Trophoblast cell (in vitro differentiated cells and primary cell): ENCODE results near the gene BFSP2.
"Not testable (repeated sequence)": the region's sequence is repeated elsewhere in the genome, so short reads cannot be mapped to it uniquely, and the experiment has no call there.

ENCODE experiments used
- DNase-seq, 2 donors: peaks; one replicate each; pipeline ENCODE4 v3.0.0-alpha.2; 2016
- H2AFZ ChIP-seq: 2 replicates; pipeline ENCODE4 v1.6.1; 2013; ENCODE audit warnings: low read length, moderate library complexity, mild to moderate bottlenecking; ENCODE audit not compliant: insufficient read depth, poor library complexity
- H2AK5ac ChIP-seq: 2 replicates; pipeline ENCODE4 v1.6.1; 2013; ENCODE audit warnings: mild to moderate bottlenecking, low read length
- H2BK120ac ChIP-seq: 2 replicates; pipeline ENCODE4 v1.6.1; 2013; ENCODE audit warnings: low read length, mild to moderate bottlenecking, moderate library complexity; ENCODE audit not compliant: insufficient read depth, poor library complexity
- H2BK12ac ChIP-seq: 2 replicates; pipeline ENCODE4 v1.6.1; 2013; ENCODE audit warnings: mild to moderate bottlenecking, low read length, moderate library complexity
- H2BK5ac ChIP-seq: 2 replicates; pipeline ENCODE4 v1.6.1; 2013; ENCODE audit warnings: low read length, low read depth, moderate library complexity, mild to moderate bottlenecking; ENCODE audit not compliant: poor library complexity
- H3K14ac ChIP-seq: 2 replicates; pipeline ENCODE4 v1.6.1; 2013; ENCODE audit warnings: mild to moderate bottlenecking, low read length
- H3K18ac ChIP-seq: 2 replicates; pipeline ENCODE4 v1.6.1; 2013; ENCODE audit warnings: mild to moderate bottlenecking, low read length
- H3K23ac ChIP-seq: 2 replicates; pipeline ENCODE4 v1.6.1; 2013; ENCODE audit warnings: low read length
- H3K27ac ChIP-seq: 2 replicates; pipeline ENCODE4 v1.5.1; 2013; ENCODE audit warnings: low read depth, mild to moderate bottlenecking, inconsistent platforms, low read length, moderate library complexity
- H3K27me3 ChIP-seq: 2 replicates; pipeline ENCODE4 v1.6.1; 2013; ENCODE audit warnings: inconsistent platforms, mild to moderate bottlenecking, low read length, moderate library complexity; ENCODE audit not compliant: insufficient read depth
- H3K36me3 ChIP-seq, 2 experiments: 1 replicate in 1 of 2; 2 replicates in 1 of 2; pipeline ENCODE4 v1.6.1; 2013; ENCODE audit warnings: low read length in 2 of 2, mild to moderate bottlenecking in 2 of 2, moderate library complexity in 1 of 2; ENCODE audit not compliant: insufficient read depth in 2 of 2, control insufficient read depth in 1 of 2
- H3K4ac ChIP-seq: 2 replicates; pipeline ENCODE4 v1.6.1; 2013; ENCODE audit warnings: low read depth, mild to moderate bottlenecking, low read length, moderate library complexity
- H3K4me1 ChIP-seq, 2 experiments: 1 replicate in 1 of 2; 2 replicates in 1 of 2; pipeline ENCODE4 v1.6.1; 2013; ENCODE audit warnings: low read length in 2 of 2, mild to moderate bottlenecking in 2 of 2, moderate library complexity in 1 of 2; ENCODE audit not compliant: insufficient read depth in 2 of 2, control insufficient read depth in 1 of 2
- H3K4me2 ChIP-seq: 2 replicates; pipeline ENCODE4 v1.6.1; 2013; ENCODE audit warnings: inconsistent platforms, mild to moderate bottlenecking, low read length, moderate library complexity
- H3K4me3 ChIP-seq: 2 replicates; pipeline ENCODE4 v1.5.1; 2013; ENCODE audit warnings: mild to moderate bottlenecking, low read depth, low read length, inconsistent platforms
- H3K79me1 ChIP-seq: one replicate; pipeline ENCODE4 v1.6.1; 2013; ENCODE audit warnings: low read length
- H3K79me2 ChIP-seq: 2 replicates; pipeline ENCODE4 v1.6.1; 2013; ENCODE audit warnings: low read length, mild to moderate bottlenecking; ENCODE audit not compliant: control insufficient read depth, insufficient read depth, poor library complexity
- H3K9ac ChIP-seq: 2 replicates; pipeline ENCODE4 v1.6.1; 2013; ENCODE audit warnings: mild to moderate bottlenecking, low read length
- H3K9me3 ChIP-seq: 2 replicates; pipeline ENCODE4 v1.6.1; 2013; ENCODE audit warnings: low read depth, mild to moderate bottlenecking, control low read depth, inconsistent platforms, low read length; ENCODE audit not compliant: insufficient read depth
- H4K12ac ChIP-seq: 2 replicates; pipeline ENCODE4 v1.6.1; 2013; ENCODE audit warnings: low read depth, mild to moderate bottlenecking, low read length, moderate library complexity
- H4K8ac ChIP-seq: 2 replicates; pipeline ENCODE4 v1.6.1; 2013; ENCODE audit warnings: low read depth, mild to moderate bottlenecking, low read length, moderate library complexity
- H4K91ac ChIP-seq: one replicate; pipeline ENCODE4 v1.6.1; 2013; ENCODE audit warnings: low read depth, mild to moderate bottlenecking, low read length, moderate library complexity
- WGBS: extraction: QIAGEN DNeasy Blood & Tissue Kit; methylation state at CpG from one replicate; pipeline ENCODE4 v1.1.7; 2013; ENCODE audit warnings: missing lambda C conversion rate; ENCODE audit not compliant: insufficient read length, insufficient coverage; ENCODE audit errors: extremely low coverage; 5-methylcytosine and 5-hydroxymethylcytosine counted together

BFSP2 gene

GRCh38 chr3:133521946-133522345, 122.1 kb downstream of the BFSP2 start:
- no peak overlapping the region for H3K9ac ChIP-seq
- H2BK120ac ChIP-seq: no peak overlapping the region

GRCh38 chr3:133523758-133524157, 123.9 kb downstream of the BFSP2 start:
- not testable (repeated sequence) for H4K12ac ChIP-seq, H3K4me1 ChIP-seq, H3K4ac ChIP-seq, H2AFZ ChIP-seq, H3K4me3 ChIP-seq, H2BK5ac ChIP-seq, H2AK5ac ChIP-seq, H3K23ac ChIP-seq, DNase-seq, H3K79me1 ChIP-seq, H3K9ac ChIP-seq, H2BK12ac ChIP-seq, H2BK120ac ChIP-seq, H3K14ac ChIP-seq, H4K8ac ChIP-seq, H4K91ac ChIP-seq, H3K18ac ChIP-seq, H3K9me3 ChIP-seq, H3K36me3 ChIP-seq, H3K27me3 ChIP-seq, H3K4me2 ChIP-seq, H3K79me2 ChIP-seq, H3K27ac ChIP-seq
- WGBS: no CpG with 5 or more reads among the region's 3 CpGs

More at GRCh38 chr3:133521946-133522345, 122.1 kb downstream of the BFSP2 start:
- no peak overlapping the region for H2AFZ ChIP-seq
- WGBS: no CpG with 5 or more reads among the region's 5 CpGs
- no peak overlapping the region for H3K4me3 ChIP-seq
- no peaks in the 10 kb centered on the region for H3K4me1 ChIP-seq
- H3K27me3 ChIP-seq: no peaks in the 10 kb centered on the region
- no peaks in the 10 kb centered on the region for H3K9me3 ChIP-seq
- no peak overlapping the region for H2AK5ac ChIP-seq
- DNase-seq: no peak
- H3K23ac ChIP-seq: no peak overlapping the region
- no peak overlapping the region for H4K91ac ChIP-seq
- H2BK5ac ChIP-seq: no peak overlapping the region
- H4K12ac ChIP-seq: no peak overlapping the region
- peaks cover 1% of the 10 kb centered on the region for H3K79me1 ChIP-seq
- no peaks in the 10 kb centered on the region for H3K36me3 ChIP-seq
- H3K18ac ChIP-seq: no peak overlapping the region
- H4K8ac ChIP-seq: no peak overlapping the region
- H3K4ac ChIP-seq: no peak overlapping the region
- H2BK12ac ChIP-seq: no peak overlapping the region
- no peak overlapping the region for H3K14ac ChIP-seq
- no peak overlapping the region for H3K4me2 ChIP-seq
- no peak overlapping the region for H3K27ac ChIP-seq
- H3K79me2 ChIP-seq: no peaks in the 10 kb centered on the region
